GM19351 (cell line): Measurements from ENCODE around the gene ALS2.
"Not testable (repeated sequence)": the region's sequence is repeated elsewhere in the genome, so short reads cannot be mapped to it uniquely, and the experiment has no call there.

Experiments
- ATAC-seq: cut with Tn5 transposase; IDR thresholded peaks from one replicate; pipeline ENCODE4 v1.9.1; 2021; ENCODE audit warnings: mild to moderate bottlenecking, moderate library complexity; ENCODE audit not compliant: unreplicated experiment

The ALS2 gene

DNA sequence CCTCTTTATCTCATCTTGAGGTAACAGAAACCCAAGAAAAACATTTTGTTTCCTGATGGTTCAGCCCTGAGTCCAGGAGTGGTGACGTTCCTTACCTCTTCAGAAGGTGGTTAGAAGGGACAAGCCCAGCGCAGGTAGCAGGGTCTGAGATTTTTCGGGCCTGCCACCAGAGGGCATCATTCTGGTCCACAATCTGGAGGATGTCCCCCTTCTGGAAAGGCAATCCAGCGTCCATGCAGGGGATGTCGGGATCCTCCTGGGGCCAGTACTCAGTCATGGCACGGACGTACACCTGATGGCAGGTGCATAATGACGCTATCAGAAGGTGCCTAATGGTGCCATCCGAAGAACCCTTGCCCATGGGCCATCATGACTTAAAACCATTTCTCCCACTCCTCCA lies 100.0 kb downstream of the ALS2 start:
- no peak for ATAC-seq

DNA sequence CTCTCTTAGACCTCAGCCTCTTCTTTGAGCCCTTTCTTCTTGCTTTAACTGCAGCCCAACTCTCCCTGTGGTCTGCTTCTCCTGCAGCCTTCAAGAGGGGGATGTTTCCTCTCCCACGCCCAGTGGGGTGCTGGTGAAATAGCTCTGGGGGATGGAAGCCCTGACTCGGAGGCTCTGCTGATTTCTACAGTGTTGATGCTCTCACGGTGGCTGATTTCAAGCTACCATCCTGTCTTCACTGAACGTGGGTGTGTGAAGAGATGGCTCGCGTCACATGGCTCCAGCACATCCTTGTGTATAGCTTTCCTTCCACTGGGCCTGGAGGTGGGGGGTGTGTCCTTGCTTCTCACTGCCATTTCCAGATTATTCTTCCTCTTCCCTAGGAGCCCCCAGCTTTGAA lies 102.3 kb downstream of the ALS2 start:
- ATAC-seq, result no peak

DNA sequence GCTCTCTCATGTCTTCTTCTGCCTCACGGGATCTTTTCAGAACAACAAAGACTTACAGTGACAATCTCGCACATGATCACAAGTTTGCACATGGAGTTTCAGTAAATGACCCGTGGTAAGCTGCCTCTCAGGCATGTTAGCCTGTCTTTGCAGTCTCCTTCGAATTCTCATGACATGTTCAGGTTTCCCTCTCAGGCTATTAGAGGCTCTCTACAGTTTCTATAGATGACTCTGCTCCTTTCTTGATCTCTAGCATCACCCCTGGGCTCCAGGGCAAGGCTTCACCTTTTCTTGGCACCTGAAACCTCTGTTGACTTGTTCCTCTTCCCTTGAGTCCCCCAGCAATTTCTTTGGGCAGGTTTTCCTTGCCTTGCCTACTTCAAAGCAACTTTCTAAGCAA lies 105.3 kb downstream of the ALS2 start:
- ATAC-seq, result no peak

DNA sequence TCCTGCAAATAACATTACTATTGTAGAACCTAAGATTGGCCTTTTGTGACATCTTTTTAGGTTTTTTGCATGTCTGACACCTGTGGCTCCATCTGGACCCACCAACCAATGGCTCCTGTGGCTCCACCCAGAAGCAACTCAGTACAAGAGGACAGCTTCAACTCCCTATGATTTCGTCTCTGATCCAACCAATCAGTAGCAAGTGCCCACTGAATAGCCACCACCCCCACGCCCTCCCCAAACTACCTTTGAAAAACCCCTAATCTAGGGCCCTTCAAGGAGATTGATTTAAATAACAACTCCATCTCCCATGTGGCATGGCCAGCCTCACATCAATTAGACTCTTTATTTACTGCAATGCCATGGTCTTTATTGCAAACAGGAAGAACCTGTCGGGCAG lies 105.9 kb downstream of the ALS2 start:
- no peak for ATAC-seq

DNA sequence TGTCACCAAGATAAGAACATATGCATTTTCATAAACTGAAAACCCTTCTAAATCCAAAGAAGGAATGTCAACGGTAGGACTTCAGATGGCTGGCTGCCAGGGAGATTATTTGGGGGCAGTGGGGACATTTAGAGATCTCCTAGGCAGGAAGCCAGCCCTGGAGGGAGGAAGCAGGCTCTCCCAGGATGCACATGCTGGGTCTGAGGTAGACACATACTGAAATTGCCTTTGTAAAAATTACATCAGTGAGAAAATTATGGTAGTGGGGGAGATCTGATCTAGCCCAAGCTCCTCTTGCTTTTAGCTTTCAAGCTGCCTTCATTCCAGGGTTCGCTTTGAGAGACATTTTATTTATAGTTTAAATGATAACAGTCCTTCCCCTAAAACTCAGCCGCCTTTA lies 106.4 kb downstream of the ALS2 start:
- ATAC-seq, result no peak

DNA sequence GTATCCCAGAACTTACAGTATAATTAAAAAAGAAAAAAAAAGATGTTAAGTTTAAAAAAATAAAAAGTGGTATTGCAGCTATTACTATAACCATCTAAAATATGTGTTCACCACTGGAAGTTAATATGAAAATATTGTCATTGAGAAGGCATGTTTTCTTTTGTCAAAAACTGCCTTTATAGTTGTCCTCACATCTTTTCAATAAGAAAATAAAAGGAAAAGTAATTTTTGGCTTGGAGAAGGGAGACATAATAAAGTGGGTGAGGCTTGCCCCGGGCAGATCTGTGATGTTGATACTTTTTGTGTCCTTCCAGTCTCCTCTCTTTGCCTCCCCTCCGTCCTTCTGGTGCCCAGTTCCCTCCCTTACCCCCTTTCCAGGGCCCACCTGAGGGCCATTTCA lies 107.2 kb downstream of the ALS2 start:
- ATAC-seq, result no peak

DNA sequence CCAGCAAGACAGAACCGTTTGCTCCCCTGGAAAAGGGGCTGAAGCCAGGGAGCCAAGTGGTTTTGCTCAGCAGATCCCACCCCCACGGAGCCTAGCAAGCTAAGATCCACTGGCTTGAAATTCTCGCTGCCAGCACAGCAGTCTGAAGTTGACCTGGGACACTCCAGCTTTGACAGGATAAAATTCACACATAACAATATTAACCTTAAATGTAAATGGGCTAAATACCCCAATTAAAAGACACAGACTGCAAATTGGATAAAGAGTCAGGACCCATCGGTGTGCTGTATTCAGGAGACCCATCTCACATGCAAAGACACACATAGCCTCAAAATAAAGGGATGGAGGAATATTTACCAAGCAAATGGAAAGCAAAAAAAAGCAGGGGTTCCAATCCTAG lies 109.5 kb downstream of the ALS2 start:
- not testable (repeated sequence) for ATAC-seq

DNA sequence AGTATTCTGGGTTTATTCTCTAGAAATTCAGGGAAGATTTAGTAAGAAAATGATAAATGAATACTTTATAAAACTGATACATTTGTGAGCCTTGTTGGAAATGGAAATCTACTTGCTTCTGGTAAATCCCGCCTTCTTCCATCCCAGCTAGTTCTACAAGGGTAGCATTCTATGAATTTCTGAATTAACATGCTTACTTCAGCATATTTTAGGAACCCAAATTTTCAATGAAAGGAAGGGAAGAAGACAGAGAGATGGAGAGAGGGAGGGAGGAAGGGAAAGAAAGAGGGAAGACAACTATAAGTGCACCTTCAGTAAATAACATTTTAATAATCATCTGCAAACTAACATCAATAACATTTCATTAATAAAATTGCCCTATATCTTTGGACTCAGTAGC lies 110.9 kb downstream of the ALS2 start:
- no peak for ATAC-seq

DNA sequence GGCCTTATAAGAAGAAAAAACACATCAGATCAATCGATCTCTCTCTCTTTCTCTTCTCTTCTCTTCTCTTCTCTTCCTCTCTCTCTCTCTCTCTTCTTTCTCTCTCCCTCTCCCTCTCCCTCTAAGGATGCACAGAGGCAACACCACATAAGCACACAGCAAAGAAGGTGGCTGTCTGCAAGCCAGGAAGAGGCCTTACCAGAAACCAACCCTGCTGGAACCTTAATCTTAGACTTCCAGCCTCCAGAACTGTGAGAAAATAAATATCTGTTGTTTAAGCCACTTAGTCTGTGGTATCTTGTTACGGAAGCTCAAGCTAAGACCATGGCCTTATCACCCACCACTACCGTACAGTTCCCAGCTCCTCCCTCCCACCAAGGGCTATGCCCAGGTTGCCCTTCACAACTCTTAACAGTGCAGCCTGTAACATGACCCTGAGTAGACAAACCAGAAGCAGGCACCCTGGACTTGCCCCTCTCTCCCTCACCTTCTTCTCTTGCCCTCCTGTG lies 112.3 kb downstream of the ALS2 start:
- ATAC-seq, result no peak

DNA sequence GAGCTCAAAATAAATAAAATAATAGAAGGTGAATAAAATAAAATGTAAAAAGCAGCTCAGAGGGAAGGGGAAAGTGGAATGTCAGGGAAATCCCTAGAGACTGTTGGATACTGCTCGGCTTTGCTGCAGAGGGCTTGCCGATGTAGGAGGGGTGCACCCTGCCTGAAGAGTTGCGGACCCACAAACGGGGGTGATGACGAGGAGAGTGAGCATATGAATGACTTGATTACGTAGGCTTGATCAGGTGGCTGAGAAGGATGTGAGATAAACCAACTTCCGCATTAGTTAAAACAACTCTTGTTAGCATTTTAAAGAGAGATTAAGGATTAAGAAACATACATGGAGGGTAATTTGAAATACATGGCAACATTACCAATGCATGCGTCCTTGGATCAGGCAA lies 116.4 kb downstream of the ALS2 start:
- no peak for ATAC-seq

DNA sequence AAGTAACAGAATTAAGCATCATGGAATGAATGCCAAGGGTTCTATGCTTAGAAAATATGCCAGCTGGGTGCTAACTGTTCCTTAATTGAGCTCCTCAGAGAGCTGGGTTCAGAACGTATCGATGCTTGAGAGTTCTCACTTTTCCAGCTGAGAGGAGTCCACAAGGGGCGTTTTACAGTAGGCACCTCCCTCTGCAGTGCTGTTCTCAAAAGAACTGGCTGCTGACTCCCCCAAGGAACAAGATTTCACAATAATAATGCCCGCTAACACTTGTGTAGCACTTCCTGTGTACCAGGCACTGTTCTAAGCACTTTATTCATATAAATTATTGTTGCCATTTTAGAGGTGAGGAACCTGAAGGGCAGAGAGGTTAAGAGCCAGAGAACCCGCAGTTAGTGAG lies 119.4 kb downstream of the ALS2 start:
- ATAC-seq, result no peak

DNA sequence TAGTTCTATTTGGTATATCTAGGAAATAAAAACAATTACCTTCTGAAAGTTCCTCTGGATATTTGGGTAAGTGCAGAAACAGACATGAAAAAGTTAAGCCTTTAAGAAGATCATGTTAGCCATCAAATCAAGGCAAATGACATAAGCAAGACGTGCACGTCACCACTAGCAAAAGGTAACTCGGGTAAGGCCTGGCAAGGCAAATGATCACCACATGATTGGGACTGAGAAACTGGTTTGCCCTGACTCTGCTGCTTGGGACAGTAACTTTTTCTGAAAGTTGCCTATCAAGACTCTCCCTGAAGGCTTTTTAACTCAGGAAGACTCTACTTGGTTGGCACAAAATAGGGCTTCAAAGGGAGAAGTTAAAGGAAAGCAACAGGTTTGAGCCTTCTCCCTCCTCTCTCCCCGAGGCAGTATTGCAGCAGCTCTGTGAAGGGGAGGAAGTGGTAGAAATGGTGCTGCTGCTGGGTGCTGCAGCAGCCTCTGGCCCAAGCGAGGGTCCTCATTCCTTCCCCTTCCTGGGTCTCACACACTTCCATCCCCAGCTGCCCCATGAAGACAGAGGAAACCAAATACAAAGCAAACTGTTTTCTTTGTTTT lies 120.3 kb downstream of the ALS2 start:
- no peak for ATAC-seq

DNA sequence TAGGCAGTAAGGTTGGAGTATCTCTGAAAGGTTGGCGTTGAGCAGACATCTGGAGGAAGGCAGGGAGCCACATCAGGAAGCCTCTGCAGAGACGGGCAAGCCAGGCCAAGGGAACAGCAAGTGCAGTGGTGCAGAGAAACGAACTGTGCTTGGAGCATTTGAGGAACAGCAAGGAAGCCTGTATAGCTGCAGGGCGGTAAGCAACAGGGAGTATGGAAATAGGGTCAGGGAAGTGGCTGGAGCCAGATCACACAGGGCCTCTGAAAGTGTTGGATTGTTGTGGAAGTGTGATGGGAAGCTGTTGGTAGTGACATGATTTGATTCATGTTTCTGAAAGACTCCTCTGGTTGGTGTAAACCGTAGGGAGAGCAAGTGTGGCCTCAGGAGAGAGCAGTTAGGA lies 124.0 kb downstream of the ALS2 start:
- no peak for ATAC-seq

DNA sequence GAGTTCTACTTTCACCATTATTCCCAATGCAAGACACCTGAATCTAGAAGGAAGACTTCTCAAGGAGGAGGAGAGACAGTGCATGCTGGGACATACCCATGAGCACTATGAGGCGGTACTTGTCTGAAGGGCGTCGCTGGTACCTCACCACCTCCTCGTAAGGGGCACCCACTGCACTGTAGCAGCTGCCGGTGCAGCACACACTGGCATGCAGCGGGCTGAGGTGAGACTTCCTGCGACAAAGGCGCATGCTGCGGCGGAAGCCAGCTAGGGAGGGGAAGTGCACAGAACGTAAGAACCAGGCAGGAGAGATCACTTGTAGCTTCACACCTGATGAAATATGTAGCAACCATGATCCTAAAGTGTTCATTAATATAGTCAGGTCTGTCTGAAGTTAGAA lies 124.6 kb downstream of the ALS2 start:
- ATAC-seq, result no peak

DNA sequence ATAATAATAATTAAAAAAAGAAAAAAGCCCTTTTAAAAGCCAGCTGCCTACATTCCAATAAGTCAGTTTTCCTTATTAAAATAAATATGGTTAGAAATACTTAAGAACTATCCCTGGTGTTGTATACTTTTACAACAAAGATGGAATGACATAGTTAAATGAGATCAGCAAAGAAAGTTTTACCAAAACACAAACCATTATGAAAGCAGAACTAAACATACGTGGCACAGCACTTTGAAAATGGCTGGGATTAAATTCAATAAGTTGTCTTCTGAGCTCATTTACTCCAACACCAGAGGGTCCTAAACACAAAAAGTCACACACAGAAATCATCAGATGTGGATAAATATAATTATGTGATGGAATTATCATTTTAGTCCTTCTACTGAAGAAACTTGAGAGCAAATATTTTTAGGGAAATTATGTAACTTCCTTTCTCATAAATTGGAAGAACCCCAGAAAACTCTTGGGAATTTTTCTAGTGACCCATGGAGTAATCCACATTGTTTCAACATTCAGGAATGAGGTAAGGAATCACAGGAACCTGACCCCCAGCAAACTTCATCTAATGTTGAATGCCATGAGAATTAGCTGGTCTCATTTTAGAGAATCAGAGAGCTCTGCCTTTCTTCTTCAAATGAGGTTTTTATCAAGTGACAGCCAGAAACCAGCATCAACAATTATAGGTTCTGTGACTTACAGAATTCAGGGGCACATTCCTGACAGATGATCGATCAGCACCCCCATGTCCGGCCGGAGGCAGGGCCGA lies 125.9 kb downstream of the ALS2 start:
- no peak for ATAC-seq

DNA sequence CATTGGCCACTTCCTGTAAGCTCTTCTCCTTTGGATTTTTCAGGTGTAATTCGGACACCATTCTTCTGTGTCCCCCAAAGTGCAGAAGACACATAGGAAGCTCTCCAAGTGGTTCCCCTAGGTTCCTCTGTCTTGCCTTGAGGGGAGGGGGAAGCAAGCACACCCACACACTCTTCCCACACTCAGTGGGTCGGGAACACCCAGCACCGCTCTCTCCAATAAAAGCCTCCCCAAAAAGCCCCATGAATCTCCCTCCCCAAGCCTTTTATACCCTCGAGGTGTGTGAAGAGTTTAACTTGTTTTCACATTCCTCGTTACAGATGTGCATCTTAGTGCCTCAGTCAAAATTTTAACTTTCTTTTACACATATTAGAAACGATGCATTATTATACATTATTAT lies 127.5 kb downstream of the ALS2 start:
- no peak for ATAC-seq
